ENCODE measurements around the gene CAMK2G.

Gene CAMK2G

GRCh38 chr10:73769396-73769795 is 105.0 kb downstream of the CAMK2G start:
- no peak for DNase-seq (ENCODE audit: low read depth)

DNA sequence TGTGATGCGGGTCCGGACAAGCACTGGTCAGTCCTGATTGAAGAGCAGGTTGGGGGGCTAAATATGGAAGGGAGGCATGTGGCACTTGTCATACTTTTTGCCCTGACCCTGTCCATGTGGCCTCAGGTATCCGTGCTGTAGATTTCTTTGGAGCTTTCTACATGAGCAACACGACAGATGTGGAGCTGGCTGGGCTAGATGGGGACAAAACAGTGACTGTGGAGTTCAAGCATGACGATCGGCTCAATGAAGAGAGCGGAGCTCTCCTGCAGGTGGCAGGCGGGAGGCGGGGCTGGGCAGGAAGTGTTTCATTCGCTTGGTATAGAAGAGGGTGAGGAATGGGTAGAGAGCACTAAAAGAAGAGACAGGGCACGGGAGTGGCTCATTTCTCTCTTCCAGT is 105.5 kb downstream of the CAMK2G start:
- peak; percentile 38 for DNase-seq (ENCODE audit: low read depth)

DNA sequence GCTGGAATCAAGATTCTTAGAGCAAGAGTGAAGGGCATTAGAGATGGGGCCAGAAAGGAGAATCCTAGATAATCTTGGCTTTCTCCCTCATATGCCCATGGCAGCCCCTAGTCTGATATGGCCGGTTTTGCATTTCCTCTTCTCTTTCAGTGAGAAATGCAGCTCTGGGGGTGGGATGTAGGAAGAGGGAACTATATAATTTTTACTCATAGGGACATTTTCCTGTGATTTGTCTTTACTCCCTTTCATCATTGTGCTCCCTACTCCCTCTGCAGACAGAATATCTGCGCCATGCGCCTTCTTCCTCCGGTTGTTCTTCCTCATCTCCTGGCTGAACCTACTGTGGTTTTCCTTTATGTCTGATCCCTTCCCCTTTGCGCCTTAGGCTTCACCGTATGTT is 109.3 kb downstream of the CAMK2G start:
- no peak for DNase-seq (ENCODE audit: low read depth)

- DNase-seq (ENCODE audit: low read depth): no peak
Observed at GRCh38 chr10:73763343-73763742, 111.0 kb downstream of the CAMK2G start.

- no peak for DNase-seq (ENCODE audit: low read depth)
Observed at GRCh38 chr10:73762915-73763314, 111.4 kb downstream of the CAMK2G start.
